GM03348 (cell line): ENCODE measurements around the gene ROCK1.
"Not testable (repeated sequence)": the region's sequence is repeated elsewhere in the genome, so short reads cannot be mapped to it uniquely, and the experiment has no call there.

Source experiments
- DNase-seq: peaks from one replicate; pipeline ENCODE4 v3.0.0; 2012; ENCODE audit warnings: low spot score

Gene ROCK1

DNA sequence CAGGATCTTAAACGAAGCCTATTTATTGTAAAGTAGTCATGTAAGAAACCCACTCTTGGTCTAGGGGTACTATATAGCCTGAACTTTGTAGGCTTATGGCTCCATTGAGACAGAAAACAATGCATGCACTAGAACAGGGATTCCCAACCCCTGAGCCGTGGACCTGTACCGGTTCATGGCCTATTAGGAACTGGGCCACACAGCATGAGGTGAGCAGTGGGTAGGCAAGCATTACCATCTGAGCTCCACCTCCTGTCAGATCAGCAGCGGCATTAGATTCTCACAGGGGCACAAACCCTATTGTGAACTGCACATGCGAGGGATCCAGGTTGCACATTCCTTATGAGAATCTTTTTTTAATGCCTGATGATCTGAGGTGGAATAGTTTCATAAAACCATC lies 59.2 kb downstream of the ROCK1 start:
- no peak for DNase-seq

DNA sequence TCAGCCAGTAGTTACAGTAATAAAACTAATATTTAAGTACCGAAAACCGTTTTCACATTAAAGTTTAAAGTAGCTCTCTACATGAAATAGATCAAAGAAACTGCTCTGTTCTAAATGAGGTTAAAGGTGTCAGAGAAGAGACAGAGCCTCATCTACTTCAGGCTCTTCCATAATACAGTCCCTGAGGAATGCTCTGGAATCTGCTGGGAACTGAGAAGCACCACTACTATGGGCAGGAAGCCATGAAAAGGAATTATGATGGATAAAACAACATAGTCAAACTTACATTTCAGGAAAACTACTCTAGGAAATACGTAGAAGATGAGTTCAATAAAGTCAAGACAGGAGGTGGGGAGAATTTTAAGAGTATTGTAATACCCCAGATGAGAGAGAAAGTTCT lies 60.0 kb downstream of the ROCK1 start:
- peak; percentile 33 for DNase-seq

DNA sequence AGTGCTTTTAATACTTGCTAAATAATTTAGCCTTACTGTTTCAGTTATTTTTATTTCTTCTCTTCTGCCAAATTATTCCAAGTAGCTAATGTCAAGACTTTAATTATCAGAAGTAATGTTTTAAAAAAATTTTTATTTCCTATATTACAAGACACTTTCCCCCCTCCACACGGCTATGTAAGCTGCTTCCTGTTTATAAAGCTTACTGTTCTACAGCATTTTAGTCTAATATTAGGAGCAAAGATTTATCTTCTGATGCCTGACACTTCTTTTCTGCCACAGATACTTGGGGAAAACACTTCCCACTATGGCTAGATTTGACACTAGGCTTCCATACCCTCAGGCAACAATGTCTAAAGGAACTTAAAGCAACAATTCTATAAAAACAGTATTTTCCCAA lies 62.3 kb downstream of the ROCK1 start:
- DNase-seq, result no peak

DNA sequence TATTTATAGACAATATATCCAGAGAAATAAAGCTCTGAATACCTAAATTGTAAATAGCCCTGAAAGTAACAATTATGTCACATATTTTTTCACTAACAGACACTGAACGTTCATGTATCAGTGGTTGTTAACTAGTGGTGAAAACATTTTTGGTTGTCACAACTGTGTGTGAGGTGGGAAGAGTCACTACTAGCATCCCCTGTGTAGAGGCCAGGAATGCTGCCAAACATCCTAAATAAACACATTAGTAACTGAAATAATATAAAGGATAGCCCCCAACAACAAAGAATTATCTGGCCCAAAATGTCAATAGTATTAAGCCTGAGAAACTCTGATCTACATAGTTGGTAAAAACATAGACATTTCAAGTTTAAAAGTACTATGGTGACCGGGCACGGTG lies 64.5 kb downstream of the ROCK1 start:
- DNase-seq, result no peak

DNA sequence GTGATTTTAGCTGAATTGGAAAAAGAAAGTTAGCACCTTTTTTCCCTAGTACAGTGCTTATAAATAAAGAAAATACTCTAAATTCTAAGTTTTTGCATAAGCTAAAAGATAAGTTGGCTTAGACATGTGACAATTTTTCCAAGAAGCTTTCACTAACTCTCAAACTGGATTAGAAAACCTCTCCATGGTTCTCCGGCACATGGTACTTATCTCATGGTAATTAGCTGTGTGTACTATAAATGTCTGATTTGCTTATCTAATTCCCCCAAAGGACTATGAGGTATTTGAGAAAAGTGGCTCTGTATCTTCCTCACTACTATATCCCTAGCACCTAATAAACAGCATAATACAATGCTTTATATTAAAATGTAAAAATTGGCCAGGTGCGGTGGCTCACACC lies 71.1 kb downstream of the ROCK1 start:
- no peak for DNase-seq

DNA sequence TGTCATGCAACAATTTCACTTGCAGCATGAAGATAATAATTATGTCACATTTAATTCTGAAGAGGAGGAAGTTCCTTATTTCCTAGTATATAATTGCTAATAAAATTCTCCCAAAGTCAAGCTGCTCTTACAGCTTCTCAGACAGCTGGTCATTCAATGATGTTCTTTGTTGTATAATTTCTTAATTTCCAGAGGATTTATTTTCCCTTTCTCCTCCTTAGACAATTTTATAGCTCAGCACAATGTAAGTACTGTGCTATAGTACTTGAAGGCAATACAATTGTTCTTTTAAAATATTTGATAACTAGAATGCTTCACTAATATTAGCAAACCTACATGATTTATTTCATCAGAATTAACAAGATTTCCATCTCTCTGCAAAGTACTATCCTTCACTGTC lies 73.4 kb downstream of the ROCK1 start:
- no peak for DNase-seq

DNA sequence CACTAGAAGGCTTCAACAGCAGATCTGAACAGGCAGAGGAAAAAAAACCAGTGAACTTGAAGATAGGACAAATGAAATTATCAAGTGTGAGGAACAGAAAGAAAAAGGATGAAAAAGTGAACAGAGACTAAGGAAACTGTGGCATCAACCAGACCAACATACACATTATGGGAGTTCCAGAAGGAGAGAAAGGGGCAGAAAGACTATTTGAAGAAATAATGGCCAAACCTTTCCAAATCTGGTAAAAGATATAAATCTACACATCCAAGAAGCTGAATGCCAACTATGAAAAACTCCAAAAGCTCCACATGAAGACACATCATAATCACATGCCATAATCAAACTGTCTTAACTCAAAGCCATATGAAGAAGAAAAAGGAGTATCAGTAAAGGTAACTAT lies 79.8 kb downstream of the ROCK1 start:
- no peak for DNase-seq

DNA sequence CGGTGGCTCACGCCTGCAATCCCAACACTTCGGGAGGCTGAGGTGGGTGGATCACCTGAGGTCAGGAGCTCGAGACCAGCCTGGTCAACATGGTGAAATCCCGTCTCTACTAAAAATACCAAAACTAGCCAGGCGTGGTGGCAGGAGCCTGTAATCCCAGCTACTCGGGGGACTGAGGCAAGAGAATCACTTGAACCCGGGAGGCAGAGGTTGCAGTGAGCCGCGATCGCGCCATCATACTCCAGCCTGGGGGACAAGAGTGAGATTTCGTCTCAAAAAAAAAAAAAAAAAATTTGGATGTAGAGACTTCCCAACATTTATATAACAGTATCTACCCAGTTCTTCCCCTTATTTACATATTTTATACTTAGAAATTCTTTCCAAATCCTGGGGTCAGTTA lies 93.4 kb downstream of the ROCK1 start:
- DNase-seq, result not testable (repeated sequence)

DNA sequence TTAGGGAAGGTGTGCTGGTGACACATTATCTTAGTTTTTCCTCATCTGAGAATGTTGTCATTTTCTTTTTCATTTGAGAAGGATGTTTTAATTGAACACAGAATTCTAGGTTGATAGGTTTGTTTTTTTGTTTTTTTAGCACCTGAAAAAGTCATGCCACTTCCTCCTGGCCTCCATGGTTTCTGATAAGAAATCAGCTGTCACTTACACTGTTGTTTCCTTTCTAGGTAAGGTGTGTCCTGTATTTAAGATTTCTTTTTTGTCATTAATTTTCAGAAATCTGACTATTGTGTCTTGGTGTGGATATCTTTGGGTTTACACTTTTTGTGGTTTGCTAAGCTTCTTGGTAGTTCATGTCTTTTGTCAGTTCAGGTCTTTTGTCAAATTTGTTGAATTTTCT lies 99.3 kb downstream of the ROCK1 start:
- DNase-seq, result no peak

DNA sequence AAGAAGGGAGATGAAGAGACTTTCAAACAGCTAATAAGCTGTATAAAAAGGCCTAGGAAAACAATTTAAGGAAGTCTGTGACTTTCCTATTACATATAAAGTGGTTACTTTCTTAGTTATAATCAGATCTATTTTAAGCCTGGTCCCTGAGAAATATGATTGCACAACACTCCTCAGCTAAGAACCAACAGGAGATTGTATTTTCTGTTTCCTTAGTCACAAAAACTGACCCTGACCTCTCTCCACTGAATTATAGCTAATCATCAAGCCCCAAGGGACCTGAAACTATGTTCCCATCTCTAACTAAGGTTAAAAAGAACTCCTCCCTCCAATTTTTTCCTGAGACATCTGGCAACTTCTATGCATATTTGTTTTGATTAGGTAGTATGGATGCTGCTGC lies 106.9 kb downstream of the ROCK1 start:
- DNase-seq, result peak; percentile 81

DNA sequence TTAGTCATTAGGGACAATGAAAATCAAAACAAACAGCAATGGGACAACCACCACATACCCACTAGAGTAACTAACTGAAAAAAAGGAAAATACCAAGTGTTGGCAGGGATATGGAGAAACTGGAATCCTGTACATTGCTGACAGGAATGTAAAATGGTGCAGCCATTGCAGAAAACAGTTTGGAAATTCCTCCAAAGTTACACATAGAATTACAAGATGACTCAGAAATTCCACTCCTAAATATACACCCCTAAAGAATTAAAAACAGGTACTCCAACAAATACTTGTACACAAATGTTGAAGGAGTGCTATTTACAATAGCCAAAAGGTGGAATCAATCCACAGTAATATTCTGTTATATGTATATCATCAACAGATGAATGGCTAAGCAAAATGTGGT lies 110.9 kb downstream of the ROCK1 start:
- DNase-seq, result no peak

DNA sequence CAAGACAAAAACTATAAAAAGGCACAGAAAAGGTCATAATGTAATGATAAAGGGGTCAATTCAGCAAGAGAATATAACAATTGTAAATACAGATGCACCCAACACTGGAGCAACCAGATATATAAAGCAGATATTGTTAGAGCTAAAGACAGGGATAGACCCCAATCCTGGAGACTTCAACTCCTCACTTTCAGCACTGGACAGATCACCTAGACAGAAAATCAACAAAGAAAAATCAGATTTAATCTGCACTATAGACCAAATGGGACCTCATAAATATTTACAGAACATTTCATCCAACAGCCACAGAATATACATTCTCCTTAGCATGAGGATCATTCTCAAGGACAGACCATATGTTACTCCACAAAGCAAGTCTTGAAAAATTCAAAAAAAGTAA lies 114.2 kb downstream of the ROCK1 start:
- no peak for DNase-seq

DNA sequence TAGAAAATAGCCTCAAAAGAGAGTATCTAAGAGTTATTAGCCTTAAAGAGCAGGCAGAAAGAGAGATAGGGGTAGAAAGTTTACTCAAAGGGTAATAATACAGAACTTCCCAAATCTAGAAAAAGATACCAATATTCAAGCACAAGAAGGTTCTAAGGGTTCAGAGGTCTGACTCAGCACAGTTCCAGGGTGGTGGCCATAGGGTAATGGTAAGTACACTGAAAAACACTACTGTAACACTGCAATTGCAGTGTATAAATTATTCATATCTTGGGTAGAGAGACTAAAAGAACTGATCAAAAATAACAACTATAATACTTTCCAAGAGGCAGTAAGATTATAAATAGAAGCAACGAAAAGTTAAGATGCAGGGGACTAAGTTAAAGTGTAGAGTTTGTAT lies 115.2 kb downstream of the ROCK1 start:
- no peak for DNase-seq

DNA sequence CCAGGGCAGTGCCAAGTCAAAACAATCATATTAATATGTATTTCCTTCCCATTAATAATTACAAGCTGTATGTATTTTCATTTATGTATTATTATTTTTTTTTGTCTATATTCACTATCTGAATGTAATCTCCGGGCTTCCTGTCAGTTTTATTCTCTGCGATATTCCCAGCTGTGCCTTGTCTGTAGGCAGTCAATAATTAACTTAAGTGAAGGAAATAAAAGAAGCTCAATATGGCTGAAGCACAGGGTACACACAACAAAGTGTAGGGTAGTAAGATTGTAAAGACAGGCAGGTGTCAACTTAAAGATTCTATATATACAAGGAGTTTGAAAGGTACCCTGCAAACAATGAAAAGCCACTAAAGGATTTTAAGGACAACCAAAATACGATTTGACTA lies 122.9 kb downstream of the ROCK1 start:
- DNase-seq, result no peak

DNA sequence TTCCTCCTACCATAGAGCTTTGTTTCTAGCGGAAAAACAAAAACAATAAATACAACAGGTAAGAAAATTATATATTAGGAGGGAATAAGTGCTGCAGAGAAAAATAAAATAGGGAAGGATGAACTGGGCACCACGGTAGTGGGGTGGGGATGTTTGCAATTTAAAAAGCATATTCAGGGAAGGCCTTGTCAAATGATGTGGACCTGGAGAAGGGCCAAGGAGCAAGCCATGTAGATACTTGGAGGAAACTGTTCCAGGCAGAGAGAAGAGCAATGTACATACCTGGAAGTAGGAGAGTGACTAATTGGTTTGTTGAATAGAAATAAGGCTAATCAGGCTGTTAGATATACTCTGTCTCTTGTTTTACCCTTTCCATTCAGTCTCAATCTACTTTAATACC lies 136.5 kb downstream of the ROCK1 start:
- DNase-seq, result no peak

DNA sequence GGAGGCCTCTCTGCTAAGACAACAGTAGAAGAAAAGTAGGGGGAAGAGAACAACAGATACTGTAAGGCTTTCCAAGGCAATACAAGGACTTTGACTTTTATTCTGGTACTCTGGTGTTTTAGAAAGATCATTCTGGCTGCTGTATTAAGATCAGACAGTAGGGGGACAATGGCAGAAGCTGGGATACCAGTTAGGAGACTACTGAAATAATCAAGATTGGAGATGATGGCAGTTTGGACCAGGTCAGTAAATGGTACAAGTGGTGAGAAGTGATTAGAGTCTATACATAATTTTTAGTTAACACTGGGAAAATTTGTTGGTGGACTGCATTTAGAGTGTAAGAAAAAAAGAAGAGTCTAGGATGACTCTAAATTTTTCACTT lies 139.7 kb downstream of the ROCK1 start:
- peak; percentile 20 for DNase-seq

DNA sequence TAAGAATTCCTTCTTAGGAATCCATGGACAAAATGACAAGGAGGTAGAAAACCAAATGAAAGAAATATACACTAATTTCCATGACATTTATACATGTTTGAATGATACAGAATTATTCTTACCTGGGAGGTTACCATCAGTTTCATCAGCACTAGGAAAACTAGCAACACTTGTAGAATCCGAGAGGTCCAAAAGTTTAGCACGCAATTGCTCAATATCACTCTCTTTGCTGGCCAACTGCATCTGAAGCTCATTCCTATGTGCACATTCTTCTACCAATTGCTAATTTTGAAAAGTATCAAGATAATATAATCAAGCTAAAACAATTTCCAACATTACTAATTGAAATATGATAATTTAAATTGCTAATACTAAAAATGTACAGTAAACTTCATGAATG lies 144.8 kb downstream of the ROCK1 start:
- DNase-seq, result no peak

DNA sequence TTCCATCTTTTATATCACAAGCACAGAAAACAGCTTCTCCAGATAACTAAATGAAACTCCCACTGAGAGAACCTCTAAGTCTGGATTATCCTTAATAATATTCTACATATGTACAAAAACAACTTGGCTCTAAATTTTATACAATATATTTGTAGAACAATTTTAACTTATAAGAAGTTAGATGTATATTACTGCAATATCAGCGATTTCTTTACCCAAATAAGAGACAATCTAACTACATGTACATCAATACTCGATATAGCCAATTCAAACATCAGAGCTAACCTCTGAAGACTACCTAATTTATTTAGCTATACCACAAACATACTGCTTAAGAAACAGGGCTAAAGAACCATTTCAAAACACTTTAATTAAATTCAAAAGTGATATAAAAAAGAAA lies 148.6 kb downstream of the ROCK1 start:
- DNase-seq, result no peak

DNA sequence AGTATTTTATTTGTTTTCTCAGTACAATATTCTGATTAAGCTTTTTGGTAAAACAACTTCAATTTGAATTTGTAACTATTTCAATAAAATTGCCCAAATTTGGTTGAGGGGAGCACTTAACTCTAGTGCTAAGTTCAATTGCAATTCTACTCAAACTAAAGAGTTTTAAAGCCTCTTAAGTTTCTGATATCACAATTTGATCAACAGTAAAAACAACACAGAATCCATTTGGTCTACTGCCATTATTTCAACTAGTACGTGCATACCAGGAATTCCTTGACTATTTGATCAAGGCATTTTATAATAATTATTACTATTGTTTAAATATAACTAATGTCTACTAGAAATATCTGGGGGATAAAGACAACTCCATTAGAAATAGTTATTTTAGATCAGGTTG lies 150.9 kb downstream of the ROCK1 start:
- no peak for DNase-seq

DNA sequence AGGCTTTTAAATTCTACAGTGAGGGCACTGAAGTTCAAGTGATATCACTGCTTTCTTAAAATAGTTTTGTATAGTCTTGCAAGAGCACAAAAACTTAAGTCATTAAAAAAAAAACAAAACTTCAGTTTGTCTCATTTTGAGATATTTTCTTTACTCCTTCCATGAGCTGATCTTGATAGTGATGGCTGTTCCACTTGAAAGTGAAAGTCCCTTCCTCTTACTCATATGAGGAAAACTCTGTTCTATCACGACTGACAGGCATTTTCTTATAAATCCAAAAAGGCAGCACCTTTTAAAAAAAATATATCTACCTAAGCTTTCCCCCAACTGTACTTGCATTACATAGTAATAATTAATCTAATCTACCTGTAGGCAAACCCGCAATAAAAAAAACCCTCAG lies 160.8 kb downstream of the ROCK1 start:
- not testable (repeated sequence) for DNase-seq
